Peyer's patch (tissue), 4 donors: Measurements from ENCODE around the gene LECT2. TPM values are rescaled to one million over a fixed set of nuclear protein-coding genes. Genes with fewer than 3 reads are reported as not detected.

ENCODE experiments used
- DNase-seq, 3 donors: peaks; one replicate each; pipeline ENCODE4 v3.0.0-alpha.2; 2017 to 2019
- H3K27ac ChIP-seq, 4 donors: fragments of 200-600 bp; sonication (generic); one replicate each; pipeline ENCODE4 v1.5.1; 2016 to 2019
- H3K27me3 ChIP-seq, 2 donors: fragments of 200-600 bp; sonication (generic); one replicate each; pipeline ENCODE4 v1.5.1; 2019
- H3K36me3 ChIP-seq, 3 donors: fragments of 200-600 bp; sonication (generic); one replicate each; pipeline ENCODE4 v1.5.1; 2016 to 2019
- H3K4me1 ChIP-seq, 4 donors: fragments of 200-600 bp; sonication (generic); one replicate each; pipeline ENCODE4 v1.5.1; 2016 to 2019
- H3K4me3 ChIP-seq, 4 donors: fragments of 200-600 bp; sonication (generic); 1 replicate in 3 of 4; 2 replicates in 1 of 4; pipeline ENCODE4 v1.5.1; 2016 to 2019; ENCODE audit warnings: mild to moderate bottlenecking in 1 of 4
- H3K9me3 ChIP-seq, 4 donors: fragments of 200-600 bp; sonication (generic); one replicate each; pipeline ENCODE4 v1.5.1; 2016 to 2019; ENCODE audit warnings: mild to moderate bottlenecking in 1 of 4
- POLR2A ChIP-seq, 2 donors: fragments of 450-650 bp; IDR thresholded peaks; one replicate each; pipeline ENCODE4 v1.5.1; 2017; ENCODE audit warnings: antibody characterized with exemption in 2 of 2, mild to moderate bottlenecking in 2 of 2, moderate library complexity in 2 of 2
- total RNA-seq, 4 donors: library from RNA; depleted of rRNA; stranded (reverse); fragments of >200 nt; gene quantifications; one replicate each; pipeline ENCODE4 v1.1.0, GENCODE V29; 2016
- TF ChIP-seq, protein P1 (sequence below), 6 experiments: fragments of 450-650 bp in 4 of 6; fragments of 200-600 bp in 2 of 6; sonication (generic) in 1 of 6; IDR thresholded peaks; one replicate each; pipeline ENCODE4 v1.5.1; 2017 to 2019; ENCODE audit warnings: antibody characterized with exemption in 6 of 6, mild to moderate bottlenecking in 3 of 6, moderate library complexity in 1 of 6

LECT2 gene
- total RNA-seq: not detected

GRCh38 chr5:135954899-135955298 is at the start of gene LECT2:
LECT2 (minus strand) TSS chr5:135954983; CDS start chr5:135954833, 150 bp downstream.
- Histone ChIP-seq H3K27me3 (no peaks in the 10 kb centered on the region), H3K4me3 (no peak within 1 kb of the TSS), H3K27ac (no peak within 1 kb of the TSS), H3K4me1 (no peaks in the 10 kb centered on the region), H3K36me3 (no peaks in the 10 kb centered on the region), H3K9me3 (no peaks in the 10 kb centered on the region)
- TF ChIP-seq POLR2A (IDR thresholded peaks at IDR 0.05): no peak
- TF ChIP-seq, protein P1, sequence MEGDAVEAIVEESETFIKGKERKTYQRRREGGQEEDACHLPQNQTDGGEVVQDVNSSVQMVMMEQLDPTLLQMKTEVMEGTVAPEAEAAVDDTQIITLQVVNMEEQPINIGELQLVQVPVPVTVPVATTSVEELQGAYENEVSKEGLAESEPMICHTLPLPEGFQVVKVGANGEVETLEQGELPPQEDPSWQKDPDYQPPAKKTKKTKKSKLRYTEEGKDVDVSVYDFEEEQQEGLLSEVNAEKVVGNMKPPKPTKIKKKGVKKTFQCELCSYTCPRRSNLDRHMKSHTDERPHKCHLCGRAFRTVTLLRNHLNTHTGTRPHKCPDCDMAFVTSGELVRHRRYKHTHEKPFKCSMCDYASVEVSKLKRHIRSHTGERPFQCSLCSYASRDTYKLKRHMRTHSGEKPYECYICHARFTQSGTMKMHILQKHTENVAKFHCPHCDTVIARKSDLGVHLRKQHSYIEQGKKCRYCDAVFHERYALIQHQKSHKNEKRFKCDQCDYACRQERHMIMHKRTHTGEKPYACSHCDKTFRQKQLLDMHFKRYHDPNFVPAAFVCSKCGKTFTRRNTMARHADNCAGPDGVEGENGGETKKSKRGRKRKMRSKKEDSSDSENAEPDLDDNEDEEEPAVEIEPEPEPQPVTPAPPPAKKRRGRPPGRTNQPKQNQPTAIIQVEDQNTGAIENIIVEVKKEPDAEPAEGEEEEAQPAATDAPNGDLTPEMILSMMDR (IDR thresholded peaks at IDR 0.05): no peak
- DNase-seq: no peak

- no peak for TF ChIP-seq POLR2A (IDR thresholded peaks at IDR 0.05)
- TF ChIP-seq, protein P1 (IDR thresholded peaks at IDR 0.05): no peak
- H3K36me3 ChIP-seq: no peaks in the 10 kb centered on the region
- no peaks in the 10 kb centered on the region for H3K4me1 ChIP-seq
- no peaks in the 10 kb centered on the region for H3K27me3 ChIP-seq
- no peak overlapping the region for H3K4me3 ChIP-seq
- H3K9me3 ChIP-seq: no peaks in the 10 kb centered on the region
- H3K27ac ChIP-seq: no peak overlapping the region
- no peak for DNase-seq
Observed at GRCh38 chr5:136004436-136004835, 49.7 kb upstream of the LECT2 start.

GRCh38 chr5:136001466-136001981 is 46.7 kb upstream of the LECT2 start:
- Histone ChIP-seq H3K27me3 (no peaks in the 10 kb centered on the region), H3K36me3 (no peaks in the 10 kb centered on the region), H3K4me1 (no peaks in the 10 kb centered on the region), H3K27ac (no peak overlapping the region), H3K9me3 (no peaks in the 10 kb centered on the region), H3K4me3 (no peak overlapping the region)
- DNase-seq: no peak
- TF ChIP-seq POLR2A (IDR thresholded peaks at IDR 0.05): no peak
- TF ChIP-seq, protein P1 (IDR thresholded peaks at IDR 0.05): no peak

DNA sequence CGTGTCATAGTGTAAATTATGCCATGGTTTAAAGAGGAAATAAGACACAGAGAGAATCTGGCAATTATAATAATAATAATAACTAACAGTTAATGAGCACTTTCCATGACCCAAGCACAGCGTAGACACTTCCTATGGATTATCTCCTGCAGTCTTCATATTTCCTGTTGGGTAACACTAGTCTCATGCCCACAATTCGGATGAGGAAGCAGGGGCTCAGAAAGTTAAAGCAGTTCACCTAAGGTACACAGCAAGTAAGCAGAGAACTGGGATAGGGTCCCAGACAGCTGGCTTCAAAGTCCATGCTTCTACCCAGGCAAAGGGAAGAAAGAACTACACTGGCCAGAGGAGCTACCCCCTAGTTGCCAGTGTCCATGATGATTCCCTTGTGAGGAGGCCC is 46.1 kb upstream of the LECT2 start:
- no peaks in the 10 kb centered on the region for H3K36me3 ChIP-seq
- H3K9me3 ChIP-seq: no peaks in the 10 kb centered on the region
- H3K4me1 ChIP-seq: no peaks in the 10 kb centered on the region
- no peak for TF ChIP-seq POLR2A (IDR thresholded peaks at IDR 0.05)
- TF ChIP-seq, protein P1 (IDR thresholded peaks at IDR 0.05): no peak
- H3K27me3 ChIP-seq: no peaks in the 10 kb centered on the region
- no peak overlapping the region for H3K27ac ChIP-seq
- no peak overlapping the region for H3K4me3 ChIP-seq
- no peak for DNase-seq

DNA sequence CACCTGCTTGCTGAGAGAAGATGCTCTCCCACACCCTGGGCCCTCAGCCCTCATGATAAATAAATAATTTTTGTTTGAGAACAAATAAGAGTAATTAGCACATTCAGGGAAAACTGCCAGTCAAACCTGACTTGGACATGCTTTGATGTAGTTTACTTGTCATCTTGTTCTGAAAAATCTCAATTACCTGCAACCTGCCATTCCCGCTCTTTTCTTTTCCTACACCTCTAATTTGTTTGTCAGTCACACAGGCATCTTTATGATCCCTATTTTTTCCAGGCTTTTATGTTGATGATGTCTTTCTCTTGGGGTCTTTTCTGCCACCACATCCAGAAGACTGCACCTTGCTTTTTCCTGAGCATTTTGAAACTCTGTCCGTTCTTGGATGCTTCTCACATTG is 45.4 kb upstream of the LECT2 start:
- no peak for DNase-seq
- Histone ChIP-seq H3K27me3 (no peaks in the 10 kb centered on the region), H3K4me3 (no peak overlapping the region), H3K36me3 (no peaks in the 10 kb centered on the region), H3K27ac (no peak overlapping the region), H3K9me3 (no peaks in the 10 kb centered on the region), H3K4me1 (no peaks in the 10 kb centered on the region)
- TF ChIP-seq POLR2A (IDR thresholded peaks at IDR 0.05): no peak
- TF ChIP-seq, protein P1 (IDR thresholded peaks at IDR 0.05): no peak
